Peyer's patch (tissue), 4 donors: ENCODE measurements around the gene ATG7. TPM values are rescaled to one million over a fixed set of nuclear protein-coding genes. Genes with fewer than 3 reads are reported as not detected.
A peak's percentile ranks its signal among the peaks of the same experiment; 100 is the strongest.

Experiments
- DNase-seq, 3 donors: peaks; one replicate each; pipeline ENCODE4 v3.0.0-alpha.2; 2017 to 2019
- H3K27ac ChIP-seq, 4 donors: fragments of 200-600 bp; sonication (generic); one replicate each; pipeline ENCODE4 v1.5.1; 2016 to 2019
- H3K27me3 ChIP-seq, 2 donors: fragments of 200-600 bp; sonication (generic); one replicate each; pipeline ENCODE4 v1.5.1; 2019
- H3K36me3 ChIP-seq, 3 donors: fragments of 200-600 bp; sonication (generic); one replicate each; pipeline ENCODE4 v1.5.1; 2016 to 2019
- H3K4me1 ChIP-seq, 4 donors: fragments of 200-600 bp; sonication (generic); one replicate each; pipeline ENCODE4 v1.5.1; 2016 to 2019
- H3K4me3 ChIP-seq, 4 donors: fragments of 200-600 bp; sonication (generic); 1 replicate in 3 of 4; 2 replicates in 1 of 4; pipeline ENCODE4 v1.5.1; 2016 to 2019; ENCODE audit warnings: mild to moderate bottlenecking in 1 of 4
- H3K9me3 ChIP-seq, 4 donors: fragments of 200-600 bp; sonication (generic); one replicate each; pipeline ENCODE4 v1.5.1; 2016 to 2019; ENCODE audit warnings: mild to moderate bottlenecking in 1 of 4
- CTCF ChIP-seq, 6 experiments: fragments of 450-650 bp in 4 of 6; fragments of 200-600 bp in 2 of 6; sonication (generic) in 1 of 6; IDR thresholded peaks; one replicate each; pipeline ENCODE4 v1.5.1; 2017 to 2019; ENCODE audit warnings: antibody characterized with exemption in 6 of 6, mild to moderate bottlenecking in 3 of 6, moderate library complexity in 1 of 6
- POLR2A ChIP-seq, 2 donors: fragments of 450-650 bp; IDR thresholded peaks; one replicate each; pipeline ENCODE4 v1.5.1; 2017; ENCODE audit warnings: antibody characterized with exemption in 2 of 2, mild to moderate bottlenecking in 2 of 2, moderate library complexity in 2 of 2
- total RNA-seq, 4 donors: library from RNA; depleted of rRNA; stranded (reverse); fragments of >200 nt; gene quantifications; one replicate each; pipeline ENCODE4 v1.1.0, GENCODE V29; 2016

The ATG7 gene
- total RNA-seq, 4 donors from 2014 or later, result 45.2 to 126 (median 70.8) TPM

DNA sequence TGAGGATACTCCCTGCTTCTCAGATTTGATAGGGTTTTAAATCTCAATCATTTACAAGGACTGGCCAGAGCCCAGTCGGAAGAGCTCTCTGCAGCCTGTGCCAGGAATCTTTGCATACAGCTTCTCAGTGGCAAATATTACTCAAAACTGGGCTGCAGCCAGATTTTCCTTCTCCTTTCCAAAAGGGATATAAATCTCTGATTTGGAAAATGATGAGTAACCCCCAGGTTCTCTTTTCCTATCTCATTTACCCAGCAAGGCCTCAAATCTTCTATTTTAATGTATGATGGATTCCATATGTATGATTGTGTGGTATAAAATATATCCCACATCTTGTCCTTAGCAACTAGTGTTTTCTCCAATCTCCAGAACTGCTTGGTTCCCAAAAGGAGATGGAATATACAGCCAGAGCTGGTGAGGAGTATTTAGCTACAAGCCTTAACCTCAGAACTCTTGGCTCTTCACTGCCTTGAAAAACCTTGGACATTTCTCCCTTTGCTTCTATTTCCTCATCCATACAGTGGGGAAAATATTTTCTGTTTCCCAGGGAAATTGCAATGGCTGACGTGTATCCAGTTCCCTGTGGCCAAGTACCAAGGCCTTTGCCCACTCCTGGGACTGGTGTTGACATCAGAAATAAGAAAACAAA is 114.4 kb downstream of the ATG7 start:
- TF ChIP-seq POLR2A (IDR thresholded peaks at IDR 0.05), result no peak
- TF ChIP-seq CTCF (IDR thresholded peaks at IDR 0.05), result no peak
- Histone ChIP-seq H3K36me3 (no peaks in the 10 kb centered on the region), H3K9me3 (no peaks in the 10 kb centered on the region), H3K27ac (peak overlapping the region in 1 of 4 donors; percentile 25), H3K4me1 (peaks cover 0 to 15% (median 0%) of the 10 kb centered on the region in 4 donors), H3K4me3 (no peak overlapping the region), H3K27me3 (no peaks in the 10 kb centered on the region)
- no peak for DNase-seq

GRCh38 chr3:11389386-11390268 is 117.4 kb downstream of the ATG7 start:
- DNase-seq, result no peak
- Histone ChIP-seq H3K36me3 (no peaks in the 10 kb centered on the region), H3K4me3 (no peak overlapping the region), H3K27ac (no peak overlapping the region), H3K9me3 (no peaks in the 10 kb centered on the region), H3K4me1 (peaks cover 0 to 40% (median 0%) of the 10 kb centered on the region in 4 donors), H3K27me3 (no peaks in the 10 kb centered on the region)
- TF ChIP-seq CTCF (IDR thresholded peaks at IDR 0.05) (no peak), POLR2A (IDR thresholded peaks at IDR 0.05) (no peak)

- peaks cover 0 to 40% (median 0%) of the 10 kb centered on the region in 4 donors for H3K4me1 ChIP-seq
- peak overlapping the region in 1 of 4 donors; percentile 21 for H3K4me3 ChIP-seq
- H3K9me3 ChIP-seq, result no peaks in the 10 kb centered on the region
- no peaks in the 10 kb centered on the region for H3K36me3 ChIP-seq
- DNase-seq, result no peak
- H3K27ac ChIP-seq, result peak overlapping the region in 1 of 4 donors; percentile 52
- H3K27me3 ChIP-seq, result no peaks in the 10 kb centered on the region
- TF ChIP-seq CTCF (IDR thresholded peaks at IDR 0.05) (no peak), POLR2A (IDR thresholded peaks at IDR 0.05) (no peak)
These were observed 118.4 kb downstream of the ATG7 start for GRCh38 chr3:11390411-11391131.

DNA sequence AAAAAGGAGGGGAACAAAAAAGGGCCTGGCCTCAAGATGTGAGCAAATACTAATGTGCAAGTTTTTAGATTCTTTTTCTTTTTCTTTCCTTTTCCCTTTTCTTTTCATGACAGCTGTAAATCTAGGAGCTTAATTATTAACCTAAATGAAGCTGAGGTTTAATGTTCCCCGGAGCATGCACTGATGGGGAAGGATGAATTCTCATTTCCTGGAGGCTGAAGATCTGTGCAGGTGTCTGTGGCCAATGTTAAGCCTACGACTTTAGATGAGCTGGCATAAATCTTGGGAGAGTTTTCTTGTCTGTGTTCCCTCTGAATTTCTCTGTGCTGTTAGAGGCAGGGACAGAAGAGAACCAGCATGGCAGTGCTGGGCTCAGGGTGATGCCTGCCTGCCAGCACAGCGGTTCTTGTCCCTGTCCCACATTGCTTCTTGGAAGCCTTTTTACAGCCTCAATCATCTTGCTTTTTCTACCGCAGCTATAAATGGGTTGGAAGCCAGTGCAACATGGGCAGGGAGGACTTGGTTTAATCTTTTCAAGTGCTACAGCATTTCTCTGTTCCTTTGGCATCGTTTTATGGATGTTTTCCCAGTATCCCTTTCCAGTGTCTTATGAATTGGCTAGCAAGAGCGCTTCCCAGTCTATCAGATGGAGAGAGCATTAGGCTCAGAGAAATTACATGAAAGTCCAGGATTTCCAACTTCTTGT is 119.1 kb downstream of the ATG7 start:
- TF ChIP-seq POLR2A (IDR thresholded peaks at IDR 0.05), result no peak
- no peak for TF ChIP-seq CTCF (IDR thresholded peaks at IDR 0.05)
- H3K36me3 ChIP-seq, result no peaks in the 10 kb centered on the region
- H3K9me3 ChIP-seq, result no peaks in the 10 kb centered on the region
- H3K27ac ChIP-seq, result peak overlapping the region in 2 of 4 donors; percentile 5 to 52
- H3K4me3 ChIP-seq, result peak overlapping the region in 1 of 4 donors; percentile 21
- no peaks in the 10 kb centered on the region for H3K27me3 ChIP-seq
- peaks cover 0 to 34% (median 0%) of the 10 kb centered on the region in 4 donors for H3K4me1 ChIP-seq
- no peak for DNase-seq
